ENCODE measurements around the gene PRR29.
"Not testable (repeated sequence)": the region's sequence is repeated elsewhere in the genome, so short reads cannot be mapped to it uniquely, and the experiment has no call there.

PRR29 gene

DNA sequence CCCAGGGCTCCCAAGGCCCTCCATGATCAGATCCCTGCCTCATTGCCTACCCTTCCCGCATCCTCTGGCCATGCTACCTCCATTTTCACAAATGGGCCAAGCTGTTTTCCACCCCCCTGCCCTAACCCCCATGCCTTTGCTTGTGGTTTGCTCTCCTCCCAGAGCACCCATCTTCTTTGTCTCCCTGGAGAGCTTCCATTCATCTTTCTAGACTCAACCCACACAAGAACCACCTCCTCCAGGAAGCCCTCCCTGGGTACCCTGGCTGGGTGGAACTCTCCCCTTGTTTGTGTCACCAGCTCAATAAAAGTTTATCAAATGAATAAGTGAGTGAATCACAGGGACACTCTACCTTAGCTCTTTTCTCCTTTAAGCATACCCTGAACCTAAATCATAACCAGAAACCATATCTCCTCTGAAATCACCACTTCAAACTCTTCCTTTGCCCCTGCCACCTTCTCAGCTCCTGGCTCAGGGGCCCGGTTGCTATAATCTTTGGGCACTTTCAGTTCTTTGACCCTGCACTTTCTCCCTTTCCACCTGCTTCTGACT, 22.5 kb upstream of the PRR29 start:
- DNase-seq = no peak

GRCh38 chr17:63976702-63977101, 21.4 kb upstream of the PRR29 start:
- no peak for DNase-seq

- DNase-seq = no peak
Observed at GRCh38 chr17:63978272-63979200, 19.6 kb upstream of the PRR29 start.

- DNase-seq = not testable (repeated sequence)
Observed at GRCh38 chr17:63982641-63983040, 15.5 kb upstream of the PRR29 start.

- no peak for DNase-seq
Observed at GRCh38 chr17:63983320-63983719, 14.8 kb upstream of the PRR29 start.

DNA sequence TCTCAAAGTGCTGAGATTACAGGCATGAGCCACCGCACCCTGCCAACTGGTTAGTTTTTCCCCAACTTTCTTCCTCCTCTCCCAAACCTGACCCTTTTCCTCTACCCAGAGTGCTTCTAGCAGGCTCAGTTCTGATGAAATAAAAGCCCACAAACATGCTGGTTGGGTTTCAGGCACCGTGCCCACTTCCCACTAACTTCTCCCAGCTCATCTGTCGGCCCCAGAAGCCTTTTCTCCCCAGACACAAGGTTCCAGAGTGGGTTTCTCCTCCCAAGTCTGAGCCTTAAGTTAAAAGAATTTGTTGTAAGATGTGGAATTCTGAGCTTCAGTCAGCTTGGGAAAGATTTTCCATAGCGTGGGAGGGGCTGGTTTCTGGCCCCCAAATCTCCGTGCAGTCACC, 13.9 kb upstream of the PRR29 start:
- DNase-seq = no peak

GRCh38 chr17:63984651-63985386, 13.3 kb upstream of the PRR29 start:
- DNase-seq = peak; percentile 50

DNA sequence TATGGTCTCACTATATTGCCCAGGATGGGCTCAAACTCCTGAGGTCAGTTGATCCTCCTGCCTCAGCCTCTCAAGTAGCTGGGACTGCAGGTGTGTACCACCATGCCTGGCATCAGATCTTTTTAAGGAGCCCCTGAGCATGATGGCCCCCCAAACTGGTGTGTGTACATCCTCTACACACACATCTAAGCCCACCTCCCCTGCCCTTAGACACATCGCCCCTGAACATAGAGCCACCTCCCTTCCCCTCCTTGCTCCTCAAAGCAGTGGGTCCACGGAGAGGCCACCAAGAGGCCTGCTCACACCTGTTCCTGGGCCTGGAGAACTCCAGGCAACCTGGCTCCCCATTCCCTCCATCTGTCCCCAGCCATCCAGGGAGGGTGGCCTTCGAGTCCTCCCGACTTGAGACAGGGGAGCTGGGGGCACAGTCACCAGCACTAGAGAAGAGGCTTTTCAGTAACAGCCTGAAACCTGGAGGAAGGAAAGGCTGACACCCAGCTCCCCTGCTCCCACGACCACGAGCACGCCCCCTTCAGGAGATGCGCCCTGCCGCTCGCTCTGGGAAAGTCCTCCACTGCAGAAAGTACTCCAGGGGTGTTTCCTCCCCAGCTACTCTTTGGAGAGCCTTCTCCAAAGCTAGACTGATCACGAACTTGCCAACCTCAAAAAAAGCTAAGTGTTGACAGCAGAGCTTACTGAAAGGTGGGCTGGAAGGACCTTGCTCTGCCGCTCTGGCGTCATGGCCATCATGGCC, 12.6 kb upstream of the PRR29 start:
- DNase-seq = no peak

- no peak for DNase-seq
Observed at GRCh38 chr17:63986821-63987220, 11.3 kb upstream of the PRR29 start.

DNA sequence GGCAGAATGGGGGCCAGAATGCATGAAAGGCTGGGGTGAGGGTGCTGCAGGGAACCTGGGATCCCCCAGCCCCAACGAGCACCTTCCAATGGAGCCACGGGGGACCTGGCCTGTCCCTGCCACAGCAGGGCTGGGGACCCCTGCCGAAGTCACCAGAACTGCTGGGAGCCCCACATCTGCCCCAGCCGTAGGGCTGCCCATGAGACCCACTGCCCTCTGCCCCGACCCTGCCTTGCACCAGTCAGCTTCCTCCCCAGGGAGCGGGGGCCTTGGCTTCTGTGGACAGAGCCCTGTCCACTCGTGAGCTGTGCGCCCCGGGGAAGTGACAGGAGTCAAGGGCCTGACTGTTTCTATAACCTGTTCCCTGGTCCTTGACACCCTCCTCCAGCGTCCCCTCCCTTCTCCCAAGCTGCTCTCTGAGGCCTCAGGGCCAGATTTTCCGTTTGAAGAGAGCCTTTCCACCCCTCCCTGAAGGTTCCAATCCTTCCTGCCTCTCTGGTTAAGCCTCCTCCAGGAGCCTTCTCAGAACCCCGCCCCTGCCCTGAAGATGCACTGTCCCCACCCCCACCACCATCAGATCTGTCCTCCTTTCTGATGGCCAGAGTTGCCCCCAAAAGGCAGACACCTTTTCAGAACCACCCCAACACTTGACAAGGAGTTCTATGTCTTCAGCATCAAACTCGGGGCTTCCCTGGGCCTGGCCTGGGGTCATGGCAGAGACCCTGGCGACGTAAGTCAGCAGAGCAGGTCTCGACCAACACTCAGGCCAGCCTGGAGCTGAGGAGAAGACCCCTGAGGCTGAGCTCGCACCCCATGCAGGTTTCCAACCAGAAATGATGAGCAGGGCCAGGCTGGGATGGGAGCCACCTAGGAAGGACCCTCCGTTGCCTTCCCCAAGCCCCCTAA, 10.7 kb upstream of the PRR29 start:
- no peak for DNase-seq

DNA sequence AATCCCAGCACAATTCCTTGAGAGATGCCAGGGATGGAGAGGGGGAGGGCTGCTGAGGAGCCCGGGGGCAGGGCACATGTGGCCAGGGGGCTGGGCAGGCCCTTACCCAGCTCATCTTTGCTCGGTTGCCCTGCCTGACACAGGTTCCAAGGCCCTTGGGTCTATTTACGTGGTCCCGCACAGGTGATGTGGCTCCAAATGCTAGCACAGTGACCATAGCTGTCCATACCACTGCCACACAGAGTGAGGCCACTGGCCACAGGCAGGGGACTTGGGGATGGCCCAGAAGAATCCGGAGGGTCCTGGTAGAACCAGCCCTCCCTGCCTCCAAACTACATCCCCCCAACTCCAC, 10.0 kb upstream of the PRR29 start:
- no peak for DNase-seq

GRCh38 chr17:63988741-63989621, 9.2 kb upstream of the PRR29 start:
- DNase-seq = no peak

DNA sequence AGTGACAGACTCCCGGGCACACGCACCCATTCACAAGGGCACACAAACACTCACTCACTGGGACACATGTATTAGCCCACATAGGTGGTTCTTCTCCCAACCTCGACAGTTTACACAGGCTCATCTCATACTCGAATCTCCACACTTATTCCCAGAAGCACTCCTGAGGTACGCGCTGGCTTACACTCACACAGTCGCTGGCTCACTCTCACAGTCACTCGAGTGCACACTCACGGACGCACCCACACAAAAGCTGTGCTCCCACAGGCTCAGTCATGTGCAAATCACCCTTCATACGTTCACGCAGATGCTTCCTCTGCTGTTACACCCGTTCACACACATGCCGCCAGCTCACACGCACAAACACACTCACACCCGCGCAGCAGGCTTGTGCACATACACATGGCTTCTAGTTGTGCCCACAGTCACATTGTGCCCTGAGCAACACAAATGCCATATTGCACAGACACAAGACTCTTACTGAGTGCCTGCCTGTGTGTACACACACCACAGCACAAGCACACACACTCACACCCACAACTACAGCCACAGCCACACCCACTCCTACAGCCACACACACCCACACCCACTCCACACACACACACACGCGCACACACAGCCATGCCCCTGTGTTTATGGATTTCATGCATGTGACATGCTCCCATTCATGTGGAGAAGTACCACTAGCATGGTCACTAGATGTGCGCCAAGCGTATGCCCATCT, 8.4 kb upstream of the PRR29 start:
- no peak for DNase-seq

- no peak for DNase-seq
Observed at GRCh38 chr17:63991611-63992010, 6.5 kb upstream of the PRR29 start.

DNA sequence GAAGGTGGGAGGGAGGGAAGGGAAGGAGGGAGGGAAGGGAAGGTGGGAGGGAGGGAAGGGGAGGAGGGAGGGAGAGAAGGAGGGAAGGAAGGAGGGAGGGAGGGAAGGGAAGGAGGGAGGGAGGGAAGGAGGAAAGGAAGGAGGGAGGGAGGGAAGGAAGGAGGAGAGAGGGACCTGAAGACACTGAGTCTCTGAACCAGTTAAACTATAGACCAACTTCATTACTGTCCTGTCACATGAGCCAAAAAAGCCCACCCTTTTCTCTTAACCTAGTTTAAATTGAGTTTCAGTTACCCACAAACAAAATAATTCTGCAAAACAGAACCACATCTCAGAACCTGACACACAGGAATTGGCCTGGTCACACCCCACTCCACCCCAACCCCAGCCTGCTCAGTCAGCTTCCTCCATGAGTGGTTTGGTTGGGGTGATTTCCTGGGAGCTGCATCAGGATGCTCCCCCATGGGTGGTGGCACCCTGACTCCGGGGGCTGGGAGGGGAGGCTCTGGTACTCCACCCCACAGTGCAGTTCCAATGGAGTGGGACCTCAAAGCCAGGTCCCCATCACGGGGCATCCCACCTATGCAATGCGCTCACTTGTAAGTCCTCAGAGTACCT, 4.7 kb upstream of the PRR29 start:
- no peak for DNase-seq

GRCh38 chr17:63995626-63996025, 2.5 kb upstream of the PRR29 start:
- DNase-seq = no peak

- no peak for DNase-seq
Observed at GRCh38 chr17:63996430-63997182, 1.5 kb upstream of the PRR29 start.

- no peak for DNase-seq
Observed at GRCh38 chr17:63997341-63998048, 656 bp upstream of the PRR29 start.

Measured in kidney glomerular epithelial cell (primary cell).